Cerebellar cortex (tissue), 1 donor: ENCODE measurements around the gene SAT1.
A peak's percentile ranks its signal among the peaks of the same experiment; 100 is the strongest.
"Not testable (repeated sequence)": the region's sequence is repeated elsewhere in the genome, so short reads cannot be mapped to it uniquely, and the experiment has no call there.

Experiments used
- DNase-seq: peaks from one replicate; pipeline ENCODE4 v3.0.0-alpha.2; 2015; ENCODE audit warnings: low spot score

SAT1 gene

DNA sequence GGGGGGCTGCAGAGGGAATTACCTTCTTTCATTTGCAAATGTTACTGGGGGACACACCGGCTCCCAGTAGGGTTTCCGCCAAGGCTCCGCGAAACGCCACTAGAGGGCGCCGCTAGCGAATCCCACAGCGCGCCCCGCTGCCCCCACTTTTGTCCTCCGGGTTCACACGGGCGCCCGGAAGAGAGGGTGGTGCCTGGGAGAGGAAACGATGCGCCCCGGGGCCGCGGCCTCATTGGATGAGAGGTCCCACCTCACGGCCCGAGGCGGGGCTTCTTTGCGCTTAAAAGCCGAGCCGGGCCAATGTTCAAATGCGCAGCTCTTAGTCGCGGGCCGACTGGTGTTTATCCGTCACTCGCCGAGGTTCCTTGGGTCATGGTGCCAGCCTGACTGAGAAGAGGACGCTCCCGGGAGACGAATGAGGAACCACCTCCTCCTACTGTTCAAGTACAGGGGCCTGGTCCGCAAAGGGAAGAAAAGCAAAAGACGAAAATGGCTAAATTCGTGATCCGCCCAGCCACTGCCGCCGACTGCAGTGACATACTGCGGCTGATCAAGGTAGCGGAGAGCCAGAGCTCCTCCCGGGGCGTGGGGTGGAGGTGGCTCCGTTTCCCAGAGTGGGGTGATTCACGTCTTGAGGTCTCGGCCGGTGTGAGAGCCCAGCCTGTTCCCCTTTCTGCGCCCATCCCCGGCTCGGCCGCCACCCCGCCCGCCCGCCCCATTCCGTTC lies at the start of gene SAT1:
Gene SAT1, plus strand, starts transcription at position 311 of the 726 bp plus-strand sequence. Its CDS starts 179 bp downstream, at position 490.
- DNase-seq: peak; percentile 95

DNA sequence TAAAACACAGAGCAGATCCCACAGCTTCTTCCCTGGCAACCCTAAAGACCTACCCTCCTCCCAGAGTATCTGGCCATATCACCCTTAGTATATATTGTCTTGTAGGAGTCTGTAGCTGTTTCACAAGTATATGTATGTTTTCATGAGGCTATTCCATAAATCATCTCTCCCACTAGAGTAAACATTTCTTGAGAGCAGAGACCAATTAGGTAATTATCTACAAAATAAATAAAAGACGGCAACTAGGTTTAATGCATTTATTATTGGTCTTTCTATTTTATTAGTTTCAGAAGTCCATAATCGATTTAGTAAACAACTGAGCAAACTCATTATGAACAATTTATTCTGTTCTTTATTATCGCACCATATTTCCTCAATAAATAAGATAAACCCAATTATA lies 46.9 kb upstream of the SAT1 start:
- no peak for DNase-seq

DNA sequence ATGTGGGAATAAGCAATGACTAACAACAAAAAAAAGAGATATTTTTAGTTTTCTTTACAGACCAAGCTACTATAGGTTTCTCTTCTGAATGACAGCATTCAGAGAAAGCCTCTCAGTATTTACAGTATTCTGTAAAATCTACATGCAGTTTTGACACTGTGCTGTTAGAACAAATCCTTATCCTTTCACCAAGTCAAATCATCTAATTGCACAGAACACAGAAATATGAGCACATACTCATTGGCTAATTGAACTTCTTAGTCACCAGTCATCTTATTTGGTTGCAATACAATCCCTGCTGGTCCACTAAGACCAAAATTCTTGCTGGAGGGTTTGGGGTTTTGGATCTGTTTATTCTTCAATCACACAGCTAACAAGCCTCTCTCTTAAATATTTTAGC lies 45.6 kb upstream of the SAT1 start:
- no peak for DNase-seq

DNA sequence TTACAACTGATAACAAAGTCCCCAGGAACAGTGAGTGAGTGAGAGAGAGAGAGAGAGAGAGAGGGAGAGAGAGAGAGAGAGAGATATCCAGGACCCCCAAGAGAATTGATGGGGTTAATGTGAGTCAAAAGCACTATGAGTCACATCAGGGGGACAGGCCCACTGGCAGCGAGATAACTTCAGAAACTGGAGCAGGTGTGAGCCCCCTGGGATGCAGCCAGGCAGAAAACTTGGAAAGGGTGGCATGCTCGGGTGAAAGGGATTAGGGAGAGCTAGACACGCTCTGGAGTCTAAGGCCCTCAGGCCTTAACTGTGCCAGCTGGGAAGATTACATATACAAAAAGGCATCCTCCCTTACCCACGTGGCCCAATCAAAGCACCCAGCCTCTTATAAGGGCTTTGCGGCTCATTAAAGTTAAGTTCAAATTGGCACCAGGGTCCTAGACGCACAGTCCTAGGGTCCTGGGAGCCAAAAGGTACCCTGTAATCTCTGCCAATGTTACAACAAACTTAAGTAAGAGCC lies 40.7 kb upstream of the SAT1 start:
- peak; percentile 31 for DNase-seq

DNA sequence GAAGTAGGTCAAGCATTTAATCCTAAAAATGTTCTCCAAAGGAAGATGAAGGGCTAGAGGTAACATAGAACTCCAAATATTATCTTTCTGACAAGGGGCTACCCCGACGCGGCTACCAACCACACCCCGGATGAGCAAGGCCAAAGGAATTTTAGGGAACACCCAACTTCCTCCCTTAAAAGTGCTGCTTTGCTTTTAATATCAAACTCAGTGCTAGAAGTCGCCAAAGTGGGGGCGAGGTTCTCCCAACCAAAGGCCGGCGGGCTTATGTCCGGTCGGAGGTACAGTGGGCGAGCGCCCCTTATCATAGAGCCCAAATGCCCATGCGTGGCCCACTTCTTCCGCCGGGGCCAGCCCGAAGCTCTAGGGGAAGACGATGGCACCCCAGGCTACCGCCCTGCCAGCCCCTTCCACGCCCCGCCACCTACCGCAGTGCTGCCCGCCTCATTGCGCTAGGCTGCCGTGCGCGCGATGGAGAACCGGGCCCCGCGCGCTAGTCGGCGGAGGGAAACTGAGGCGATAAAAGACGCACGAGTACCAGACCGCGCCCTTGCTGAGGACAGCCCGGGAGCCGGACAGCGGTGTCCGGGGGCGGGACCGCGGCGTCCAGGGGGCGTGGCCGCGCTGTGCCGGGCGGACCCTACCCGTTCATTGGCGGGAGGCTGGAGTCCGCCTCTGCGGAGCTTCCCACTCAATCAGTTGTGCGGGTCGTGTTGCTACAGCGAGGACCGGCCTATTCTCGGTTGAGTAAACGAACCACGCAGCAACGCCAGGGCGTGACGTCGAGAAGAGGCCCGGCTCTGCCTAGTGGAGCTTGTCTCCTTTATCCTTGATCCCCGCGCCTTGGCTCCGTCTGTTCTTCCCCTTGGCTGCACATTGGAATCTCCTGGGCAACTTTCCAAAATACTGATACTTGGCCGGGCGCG lies 40.0 kb upstream of the SAT1 start, which contains the start of gene ACOT9:
Gene ACOT9, minus strand, starts transcription at position 580 of the 926 bp plus-strand sequence. Its CDS starts 132 bp downstream, at position 448.
- DNase-seq: peak; percentile 88

DNA sequence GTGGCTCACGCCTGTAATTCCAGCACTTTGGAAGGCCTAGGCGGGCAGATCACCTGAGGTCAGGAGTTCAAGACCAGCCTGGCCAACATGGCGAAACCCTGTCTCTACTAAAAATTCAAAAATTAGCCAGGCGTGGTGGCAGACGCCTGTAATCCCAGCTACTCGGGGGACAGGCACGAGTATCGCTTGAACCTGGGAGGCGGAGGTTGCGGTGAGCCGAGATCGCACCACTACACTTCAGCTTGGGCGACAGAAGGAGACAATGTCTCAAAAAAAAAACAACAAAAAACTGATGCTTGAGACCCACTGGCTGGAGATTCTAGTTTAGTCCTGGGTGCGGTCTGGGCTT lies 39.4 kb upstream of the SAT1 start:
- DNase-seq: not testable (repeated sequence)

DNA sequence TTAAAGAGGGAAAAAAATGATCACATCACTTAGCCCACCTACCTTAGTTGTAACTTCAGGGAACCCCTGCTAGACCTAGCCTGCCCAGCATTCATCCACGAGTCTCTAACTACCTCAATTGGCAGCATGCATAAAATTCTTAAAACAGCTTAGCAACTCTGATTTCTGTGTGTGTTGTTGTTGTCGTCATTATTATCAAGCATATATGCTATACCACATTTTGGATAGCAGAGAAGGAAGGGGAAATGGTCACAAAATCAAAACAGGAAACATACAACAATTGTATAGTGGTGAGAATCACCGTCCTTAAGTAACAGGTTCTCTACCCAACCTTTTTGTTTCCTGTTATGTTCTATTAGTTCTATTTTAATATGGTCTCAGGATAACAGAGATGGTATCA lies 37.2 kb upstream of the SAT1 start:
- DNase-seq: no peak

DNA sequence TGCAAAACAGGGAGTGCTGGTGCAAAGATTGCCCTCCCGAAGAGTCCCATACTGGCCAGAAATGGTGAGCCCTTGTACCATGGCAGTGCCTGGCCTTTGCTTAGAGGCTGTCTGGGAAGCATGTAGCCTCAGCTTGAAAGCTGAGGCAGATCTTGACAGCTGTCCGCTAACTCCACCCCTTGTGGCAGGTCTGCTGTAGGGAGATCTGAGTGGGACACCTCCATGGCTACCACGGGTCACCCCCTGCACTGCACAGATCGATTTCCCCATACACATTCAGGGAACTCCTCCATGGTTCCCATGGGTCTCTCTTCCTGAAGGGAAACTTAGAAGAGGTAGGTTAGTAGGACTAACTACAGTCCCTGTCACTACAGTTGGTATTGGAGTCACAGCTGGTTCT lies 33.8 kb upstream of the SAT1 start:
- no peak for DNase-seq

DNA sequence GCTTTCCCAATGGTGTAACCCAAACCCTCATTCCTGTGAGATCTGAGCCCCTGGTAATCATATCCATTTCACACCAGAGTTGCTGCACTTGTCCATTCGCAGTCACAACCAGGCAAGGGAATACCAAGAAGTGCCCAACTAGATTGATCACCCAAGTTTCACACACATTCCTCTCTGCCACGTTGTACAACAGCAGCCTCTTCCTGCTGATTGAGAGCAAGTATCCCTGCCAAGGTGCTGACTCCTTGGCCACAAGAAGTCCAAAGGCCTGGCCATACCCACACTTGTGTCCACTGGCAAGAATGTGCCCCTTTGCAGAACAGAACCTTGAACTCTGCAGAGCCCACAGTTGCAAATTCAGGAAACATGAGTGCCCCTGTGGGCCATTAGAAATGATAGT lies 33.4 kb upstream of the SAT1 start:
- DNase-seq: no peak

DNA sequence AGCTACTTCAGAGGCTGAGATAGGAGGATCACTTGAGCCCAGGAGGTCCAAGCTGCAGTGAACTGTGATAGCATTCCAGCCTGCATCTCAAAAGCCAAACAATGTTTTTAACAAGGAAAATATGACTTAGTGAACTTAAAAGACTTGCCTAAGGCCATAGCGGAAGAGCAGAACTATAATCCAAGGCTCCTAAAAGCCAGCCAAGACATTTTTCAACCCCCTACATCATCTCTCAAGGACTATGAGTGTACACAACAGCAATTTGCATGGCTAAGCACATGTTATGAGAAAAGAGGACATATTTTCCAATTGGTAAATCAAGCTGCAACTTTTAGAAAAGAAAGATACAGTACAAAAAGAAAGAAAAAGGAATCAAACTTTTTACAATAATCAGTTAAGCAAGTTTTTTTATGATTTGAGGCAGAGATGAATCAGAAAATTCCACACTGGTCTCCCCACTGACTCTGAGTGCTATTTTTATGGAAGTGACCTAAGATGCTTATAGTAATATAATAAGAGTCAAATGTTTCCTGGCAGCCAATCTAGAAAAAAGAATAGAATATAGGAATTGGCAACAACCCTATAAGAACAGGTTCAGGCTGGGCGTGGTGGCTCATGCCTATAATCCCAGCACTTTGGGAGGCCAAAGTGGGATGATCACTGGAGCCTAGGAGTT lies 30.1 kb upstream of the SAT1 start:
- no peak for DNase-seq

DNA sequence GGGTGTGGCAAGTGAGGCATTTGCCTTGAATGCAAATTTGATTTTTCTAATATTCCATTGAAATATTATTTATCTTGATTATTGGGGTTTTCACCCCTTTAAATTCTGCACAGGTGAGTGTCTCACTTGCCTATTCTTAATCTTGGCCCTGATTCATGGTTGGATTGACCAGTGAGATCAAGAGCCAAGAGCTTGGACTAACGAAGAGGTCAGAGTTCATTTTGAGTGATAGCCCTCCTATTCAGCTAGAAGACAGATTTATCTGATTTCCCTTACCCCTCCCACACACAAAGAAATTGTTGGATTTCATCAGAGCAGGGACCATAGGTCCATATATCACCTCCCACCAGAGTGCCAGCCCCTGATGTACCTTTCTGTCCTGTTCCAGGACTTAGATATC lies 28.3 kb upstream of the SAT1 start:
- no peak for DNase-seq

DNA sequence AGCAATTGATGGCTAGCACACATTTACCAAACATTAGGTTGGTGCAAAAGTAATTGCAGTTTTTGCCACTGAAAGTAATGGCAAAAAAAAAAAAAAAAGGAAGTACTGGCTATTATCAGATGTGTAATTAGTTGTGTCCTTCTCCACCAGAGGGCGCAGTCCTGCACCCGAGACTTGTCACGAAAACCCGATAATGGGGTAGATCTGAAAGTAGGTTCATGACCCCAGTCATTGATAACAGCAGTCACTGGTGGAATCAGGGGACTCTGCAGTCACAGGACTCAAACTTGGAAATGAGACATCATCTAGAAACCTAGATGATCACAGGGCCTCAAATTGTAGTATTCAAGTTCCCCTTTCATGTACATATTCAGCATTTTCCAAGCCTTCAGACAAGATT lies 26.8 kb upstream of the SAT1 start:
- DNase-seq: peak; percentile 43

DNA sequence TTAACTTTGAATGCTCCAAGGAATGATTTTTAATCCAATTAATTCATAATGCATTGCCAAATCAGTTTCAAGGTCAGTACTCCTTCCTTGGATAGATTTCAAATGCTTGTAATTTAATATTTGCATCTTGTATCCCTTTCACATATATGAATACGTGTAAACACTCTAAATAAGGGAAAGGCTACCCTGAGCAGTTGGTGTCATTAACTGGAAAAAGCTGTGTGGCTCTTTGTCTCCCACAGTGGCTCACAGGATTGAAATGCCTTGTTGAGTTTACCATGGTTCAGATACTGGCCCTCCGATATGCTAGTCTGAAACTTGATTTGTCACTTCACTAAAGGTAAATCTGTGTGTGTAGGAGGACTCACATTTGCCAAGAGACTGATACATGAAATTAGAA lies 23.2 kb upstream of the SAT1 start:
- DNase-seq: no peak

DNA sequence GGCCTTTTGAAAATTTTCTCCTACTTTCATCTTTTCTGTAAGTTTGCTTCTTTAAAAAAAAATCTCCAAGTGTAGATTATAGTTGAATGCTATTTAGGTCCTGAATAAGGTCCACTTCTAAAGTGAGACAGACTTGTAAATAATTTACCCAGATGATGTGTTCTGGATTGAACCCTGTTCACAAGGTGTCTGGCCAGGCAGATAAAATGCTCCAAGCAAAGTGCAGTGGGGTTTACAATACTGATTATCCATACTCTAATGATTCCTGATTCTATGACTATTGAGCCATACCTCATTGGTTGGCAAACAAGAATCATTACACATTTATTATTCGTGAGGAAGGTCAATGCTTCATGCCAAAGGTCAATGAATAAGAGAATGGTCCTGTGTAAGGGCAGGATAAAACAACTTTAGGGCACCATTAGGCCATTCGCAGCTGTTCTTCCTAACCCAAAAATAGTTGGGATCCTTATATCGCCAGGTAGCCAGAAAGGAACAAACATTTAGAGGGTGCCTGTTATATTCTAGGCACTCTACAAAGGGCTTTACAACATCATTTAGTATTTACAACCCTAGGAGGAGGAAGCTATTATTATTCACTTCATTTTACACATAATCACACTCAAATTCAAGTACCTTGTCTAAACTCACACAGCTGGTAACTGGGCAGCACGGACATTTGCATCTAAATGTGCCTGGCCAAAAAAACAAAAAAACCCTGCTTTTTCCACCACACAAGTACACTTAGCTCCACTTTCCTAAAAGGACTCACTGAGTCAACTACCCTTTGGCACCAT lies 18.6 kb upstream of the SAT1 start:
- DNase-seq: no peak

DNA sequence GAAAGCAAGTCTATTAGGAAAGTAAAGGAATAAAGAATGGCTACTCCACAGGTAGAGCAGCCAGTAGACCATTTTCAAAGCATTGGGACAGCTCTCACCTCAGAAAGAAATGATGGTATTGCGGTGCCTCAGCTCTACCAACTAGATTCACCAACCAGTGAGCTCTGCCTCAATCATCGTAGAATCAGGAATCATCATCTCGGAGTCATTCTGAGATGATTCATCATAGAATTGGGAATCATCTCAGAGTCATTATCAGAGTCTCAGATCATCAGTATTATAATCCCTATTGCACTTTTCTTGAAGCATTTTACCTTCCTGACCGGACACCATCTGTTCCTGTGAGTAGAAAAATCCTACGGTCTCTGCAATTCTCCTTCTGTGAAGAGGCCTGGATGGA lies 17.5 kb upstream of the SAT1 start:
- DNase-seq: no peak

DNA sequence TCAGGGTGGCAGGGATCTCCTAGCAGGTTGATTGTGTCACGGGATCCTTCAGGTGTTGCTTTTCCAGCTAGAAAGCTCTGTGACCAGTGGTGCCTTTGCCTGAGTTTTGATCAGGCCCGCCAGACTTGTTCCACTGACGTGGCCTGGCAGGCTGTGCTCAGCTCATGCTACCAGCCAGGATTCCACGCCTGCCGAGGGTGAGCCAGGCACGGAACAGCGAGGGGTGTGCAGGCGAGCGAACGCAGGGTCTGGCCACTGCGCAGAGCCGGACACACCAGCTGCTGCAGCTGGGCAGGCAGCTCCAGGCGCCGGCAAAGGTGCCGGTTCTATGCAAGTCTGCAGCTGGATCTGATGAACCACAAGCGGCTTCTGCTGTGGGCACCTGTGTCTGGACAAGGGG lies 17.1 kb upstream of the SAT1 start:
- no peak for DNase-seq

DNA sequence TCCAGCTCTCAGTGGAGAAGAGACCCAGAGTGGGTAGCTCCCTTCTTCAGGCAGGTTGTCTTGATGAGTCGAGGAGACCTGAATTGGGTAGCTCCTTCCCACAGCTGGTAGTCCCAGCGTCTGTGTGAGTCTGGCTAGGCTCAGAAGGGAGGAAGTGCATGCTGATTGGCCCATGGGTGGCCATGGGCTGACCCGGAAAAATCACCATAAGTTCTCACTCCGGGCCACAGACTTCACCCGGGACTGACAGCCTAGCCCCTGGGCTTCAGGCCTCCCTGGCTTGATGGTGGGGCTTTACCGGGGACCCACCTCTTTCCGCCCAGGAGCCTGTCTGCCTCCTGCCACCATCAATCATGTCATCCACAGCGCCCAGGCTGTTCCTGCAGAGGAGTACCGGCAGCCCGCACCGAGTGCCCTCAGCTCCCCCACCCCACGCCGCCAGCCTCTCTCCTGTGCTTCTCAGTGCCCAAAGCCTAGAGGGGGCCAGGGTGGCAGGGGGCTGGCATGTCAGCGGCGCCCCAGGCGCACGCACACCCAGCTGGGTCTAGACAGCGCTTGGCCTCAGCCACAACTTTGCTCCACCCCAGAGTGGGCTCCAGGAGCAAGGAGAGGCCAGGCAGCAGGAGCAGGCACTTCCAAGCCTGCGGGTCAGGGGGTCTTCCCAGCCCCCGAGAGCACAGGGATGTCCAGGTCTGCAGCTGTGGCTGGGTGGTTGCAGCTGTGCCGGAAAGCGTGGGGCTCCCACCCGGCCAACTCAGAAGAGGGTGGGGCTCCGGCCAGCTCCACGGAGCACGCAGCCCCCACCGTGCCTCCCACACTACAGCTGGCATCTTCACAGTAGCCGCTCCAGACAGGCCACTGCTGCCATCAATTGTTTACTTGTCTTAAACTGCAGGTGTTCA lies 16.1 kb upstream of the SAT1 start:
- DNase-seq: no peak

DNA sequence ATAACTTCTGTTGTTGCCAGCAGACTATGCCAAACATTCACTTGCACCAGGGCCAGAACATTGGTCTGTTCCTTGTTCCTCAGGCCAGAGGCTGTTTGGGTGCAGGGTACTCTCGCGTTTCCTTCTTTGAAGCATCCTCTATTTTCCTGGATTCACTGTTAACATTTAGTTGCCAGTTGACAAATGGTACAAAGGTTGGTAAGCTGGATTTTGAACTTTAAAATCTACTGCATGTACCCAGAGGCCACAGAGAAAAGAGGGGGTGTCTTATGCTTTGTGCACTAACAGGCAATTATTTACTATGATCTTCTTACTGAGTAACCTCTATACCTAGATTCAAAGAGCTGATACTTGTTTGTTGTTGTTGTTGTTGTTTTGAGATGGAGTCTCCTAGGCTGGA lies 12.8 kb upstream of the SAT1 start:
- no peak for DNase-seq

DNA sequence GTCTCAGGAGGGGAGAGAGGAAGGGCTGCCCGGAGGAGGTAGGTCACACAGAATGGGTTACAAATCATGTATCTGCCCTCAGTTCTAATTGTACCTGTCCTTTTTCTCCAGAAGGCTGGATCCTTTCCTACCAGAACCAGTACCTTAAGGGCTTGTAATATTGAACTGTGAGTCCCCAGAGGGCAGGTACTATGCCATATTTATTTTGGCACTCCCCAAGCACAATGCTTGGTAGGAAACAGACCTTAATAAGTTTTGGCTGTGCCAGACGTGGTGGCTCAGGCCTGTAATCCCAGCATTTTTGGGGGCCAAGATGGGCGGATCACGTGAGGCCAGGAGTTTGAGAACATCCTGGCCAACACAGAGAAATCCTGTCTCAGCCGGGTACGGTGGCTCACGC lies 11.9 kb upstream of the SAT1 start:
- not testable (repeated sequence) for DNase-seq

DNA sequence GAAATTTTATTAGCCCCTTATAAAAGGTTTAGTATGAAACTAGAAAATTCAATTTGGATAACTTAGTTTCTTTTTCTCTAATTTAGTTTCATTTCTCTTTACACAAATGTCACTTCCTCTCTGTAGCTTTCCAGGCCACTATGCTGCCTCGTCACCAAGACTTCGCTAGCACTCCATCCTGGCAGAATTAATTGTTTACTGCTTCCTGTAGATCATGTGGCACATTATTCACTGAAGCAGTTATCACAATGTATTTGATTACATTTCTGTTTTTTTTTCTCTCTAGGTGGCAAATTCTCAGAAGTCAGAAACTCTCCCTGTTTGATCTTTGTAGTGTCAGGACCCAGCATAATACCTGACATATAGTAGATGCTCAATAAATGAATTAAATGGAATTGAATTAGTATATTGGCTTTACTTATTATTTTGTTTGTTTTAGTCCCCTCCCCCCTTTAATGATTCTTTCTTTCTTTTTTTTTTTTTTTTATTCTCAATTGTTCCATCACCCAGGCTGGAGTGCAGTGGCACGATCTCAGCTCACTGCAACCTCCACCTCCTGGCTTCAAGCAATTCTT lies 9.3 kb upstream of the SAT1 start:
- DNase-seq: no peak
